B cell (primary cell): ENCODE measurements around the gene GAD1.

ENCODE experiments used
- CTCF ChIP-seq: fragments of 200-600 bp; IDR thresholded peaks from one replicate; pipeline ENCODE4 v1.8.0; 2022; ENCODE audit warnings: antibody characterized with exemption, mild to moderate bottlenecking
- EZH2 ChIP-seq: IDR thresholded peaks from 2 replicates; pipeline ENCODE4 v1.6.1; 2012; ENCODE audit warnings: borderline replicate concordance, low read depth, mild to moderate bottlenecking, moderate library complexity, low read length; ENCODE audit not compliant: insufficient read depth, poor library complexity, severe bottlenecking

- TF ChIP-seq CTCF (no peak), EZH2 (no peak)
Observed at GRCh38 chr2:170823898-170824215, 7.2 kb downstream of the GAD1 start.
